GM18508 (cell line): ENCODE data around the gene BCAN.

Experiments
- ATAC-seq: cut with Tn5 transposase; IDR thresholded peaks from one replicate; pipeline ENCODE4 v1.9.1; 2021; ENCODE audit warnings: moderate number of reproducible peaks; ENCODE audit not compliant: insufficient read depth, unreplicated experiment

The BCAN gene

DNA sequence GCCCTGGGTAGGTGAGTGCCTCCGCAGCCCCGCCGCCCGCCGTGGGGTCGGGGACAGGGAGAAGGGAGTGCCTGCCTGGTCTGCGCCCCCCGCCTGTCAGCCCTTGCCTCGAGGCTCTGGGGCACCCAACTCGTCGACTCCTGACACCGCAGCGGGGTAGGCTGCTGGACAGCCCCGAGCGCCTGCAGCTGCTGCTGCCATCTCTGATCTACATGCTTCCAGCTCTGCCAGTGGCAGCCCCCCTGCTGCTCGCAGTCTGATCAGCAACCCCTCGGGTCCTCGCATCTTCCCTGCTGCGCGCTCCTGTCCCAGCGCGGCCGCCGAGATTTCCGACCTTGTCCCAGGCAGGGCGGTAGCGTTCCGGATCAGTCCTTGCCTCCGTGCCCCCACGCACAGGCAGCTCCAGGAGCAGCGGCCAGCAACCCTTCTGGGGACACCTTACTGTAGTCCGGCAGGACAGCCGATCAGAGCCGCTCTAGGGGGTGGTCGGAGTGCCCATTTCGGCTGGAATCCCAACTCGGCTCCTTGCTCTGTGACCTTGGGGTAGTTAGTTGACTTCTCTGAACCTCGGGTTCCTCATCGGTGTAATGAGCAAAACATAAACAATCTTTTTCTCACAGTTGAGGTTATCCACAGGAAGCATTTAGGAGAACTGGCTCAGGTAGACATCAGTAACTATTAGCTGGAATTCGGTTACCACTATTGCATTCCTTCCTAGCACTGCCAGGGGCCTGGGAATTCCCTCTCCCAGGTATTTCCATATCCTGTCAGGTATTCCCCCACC is 540 bp downstream of the BCAN start:
- ATAC-seq: no peak

DNA sequence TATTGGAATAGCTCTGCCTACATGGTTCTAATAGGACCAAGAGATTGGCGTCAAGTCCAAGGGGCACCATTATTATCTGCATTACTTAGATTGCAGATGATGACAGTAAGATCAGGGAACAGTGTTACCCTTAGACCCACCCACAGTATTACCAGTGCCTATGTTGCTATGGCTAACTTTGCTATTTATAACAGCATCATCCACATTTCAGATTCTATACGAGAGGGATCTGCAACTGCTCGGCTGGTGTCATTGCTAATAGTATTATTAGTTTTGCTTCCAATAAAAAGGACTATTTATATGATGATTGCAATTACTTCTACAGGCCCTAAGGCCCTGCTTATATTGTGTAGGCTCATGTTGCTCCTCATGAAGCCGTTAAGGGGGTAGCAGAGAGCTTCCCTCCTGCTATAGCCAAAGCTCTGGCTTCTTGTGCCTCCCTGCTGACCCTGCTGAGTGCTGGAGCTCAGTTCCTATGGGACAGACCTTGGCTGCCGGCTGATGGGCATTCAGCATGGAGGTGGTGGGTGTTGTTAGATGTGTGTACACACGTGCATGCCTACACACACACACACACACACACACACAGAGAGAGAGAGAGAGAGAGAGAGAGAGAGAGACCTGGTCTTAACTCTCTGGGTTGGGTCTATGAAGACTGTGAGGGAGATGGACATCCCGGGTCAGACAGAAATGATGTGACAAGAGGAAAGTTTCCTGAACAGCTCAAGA is 1.3 kb downstream of the BCAN start:
- ATAC-seq: no peak

- ATAC-seq: no peak
These were observed 1.8 kb downstream of the BCAN start for GRCh38 chr1:156643778-156644092.

GRCh38 chr1:156644146-156644545 is 2.2 kb downstream of the BCAN start:
- ATAC-seq: no peak

- ATAC-seq: no peak
These were observed 2.7 kb downstream of the BCAN start for GRCh38 chr1:156644640-156645039.

- no peak for ATAC-seq
These were observed 3.1 kb downstream of the BCAN start for GRCh38 chr1:156645056-156645455.

DNA sequence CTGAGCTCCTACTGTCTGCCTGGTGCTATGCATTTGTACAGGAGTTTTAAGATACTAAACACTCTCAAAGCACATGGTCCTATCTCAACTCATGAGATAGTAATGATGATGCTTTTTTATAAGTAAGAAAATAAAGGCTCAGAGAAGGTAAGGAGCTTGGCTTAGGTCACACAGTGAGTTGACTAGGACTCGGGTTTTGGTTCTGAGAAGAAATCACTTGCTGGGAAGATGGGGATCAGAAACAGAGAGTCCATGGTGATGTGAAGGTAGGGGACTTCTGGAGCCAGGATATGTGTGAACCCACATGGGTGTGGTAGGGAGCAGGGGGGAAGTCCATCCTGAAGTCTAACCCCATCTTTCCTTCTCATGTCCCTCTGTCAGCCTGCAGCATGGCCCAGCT is 3.7 kb downstream of the BCAN start:
- no peak for ATAC-seq

DNA sequence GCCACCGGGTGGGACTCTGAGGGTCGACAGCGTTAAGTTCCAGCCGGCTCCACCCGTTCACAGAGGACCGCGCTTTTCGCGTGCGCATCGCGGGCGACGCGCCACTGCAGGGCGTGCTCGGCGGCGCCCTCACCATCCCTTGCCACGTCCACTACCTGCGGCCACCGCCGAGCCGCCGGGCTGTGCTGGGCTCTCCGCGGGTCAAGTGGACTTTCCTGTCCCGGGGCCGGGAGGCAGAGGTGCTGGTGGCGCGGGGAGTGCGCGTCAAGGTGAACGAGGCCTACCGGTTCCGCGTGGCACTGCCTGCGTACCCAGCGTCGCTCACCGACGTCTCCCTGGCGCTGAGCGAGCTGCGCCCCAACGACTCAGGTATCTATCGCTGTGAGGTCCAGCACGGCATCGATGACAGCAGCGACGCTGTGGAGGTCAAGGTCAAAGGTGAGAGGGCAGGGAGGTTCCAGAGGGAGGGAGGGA is 4.9 kb downstream of the BCAN start:
- no peak for ATAC-seq

- ATAC-seq: no peak
These were observed 5.4 kb downstream of the BCAN start for GRCh38 chr1:156647351-156647750.

GRCh38 chr1:156648496-156648895 is 6.6 kb downstream of the BCAN start:
- no peak for ATAC-seq

DNA sequence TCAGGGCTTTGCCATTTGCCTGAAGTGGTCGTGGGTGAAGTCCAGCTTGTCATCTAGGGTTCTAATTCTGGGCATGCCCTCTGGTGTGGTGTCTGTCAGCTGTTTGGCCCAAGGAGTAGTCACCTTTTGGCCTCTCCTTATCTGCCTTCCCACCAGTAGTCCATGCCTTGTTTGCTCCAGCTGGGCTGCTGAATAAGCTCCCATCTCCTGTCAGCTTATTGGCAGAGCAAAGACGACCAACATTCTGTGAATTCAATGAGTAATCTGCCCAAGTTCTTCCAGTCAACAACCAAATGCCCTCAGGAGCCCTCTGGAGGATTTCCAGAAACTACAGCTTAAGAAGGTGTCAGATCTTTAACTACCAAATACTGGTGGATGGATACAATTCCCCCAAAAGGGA is 7.0 kb downstream of the BCAN start:
- ATAC-seq: no peak

GRCh38 chr1:156652131-156652991 is 10.4 kb downstream of the BCAN start:
- ATAC-seq: no peak

DNA sequence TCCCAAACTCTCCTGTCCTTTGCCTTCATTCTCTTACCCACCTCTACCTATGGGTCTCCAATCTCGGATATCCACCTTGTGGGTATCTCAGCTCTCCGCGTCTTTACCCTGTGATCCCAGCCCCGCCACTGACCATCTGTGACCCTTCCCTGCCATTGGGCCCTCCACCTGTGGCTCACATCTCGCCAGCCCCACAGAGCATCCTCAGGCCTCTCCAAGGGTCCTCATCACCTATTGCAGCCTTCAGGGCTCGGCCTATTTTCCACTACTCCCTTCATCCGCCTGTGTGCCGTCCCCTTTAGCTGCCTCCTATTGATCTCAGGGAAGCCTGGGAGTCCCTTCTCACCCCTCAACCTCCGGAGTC is 11.1 kb downstream of the BCAN start:
- ATAC-seq: no peak

DNA sequence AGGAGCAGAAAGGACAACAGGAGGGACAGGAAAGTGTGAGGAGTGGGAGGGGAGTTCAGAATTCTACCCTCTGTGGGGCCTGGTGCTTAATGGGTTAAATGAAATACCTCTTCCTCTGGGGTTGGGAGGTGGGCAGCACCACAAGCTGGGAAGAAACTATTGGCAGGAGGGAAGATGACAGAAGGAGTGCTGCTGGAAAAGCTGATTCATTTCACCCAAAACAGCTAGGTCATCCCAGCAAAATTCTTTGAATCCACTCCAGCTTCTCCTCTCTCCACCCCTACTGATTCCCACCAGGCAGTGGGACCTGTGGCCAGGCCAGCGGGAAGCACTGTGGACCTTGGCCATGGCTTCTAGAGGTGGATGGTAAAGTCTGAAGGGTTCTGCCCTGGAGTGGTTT is 12.8 kb downstream of the BCAN start:
- no peak for ATAC-seq

DNA sequence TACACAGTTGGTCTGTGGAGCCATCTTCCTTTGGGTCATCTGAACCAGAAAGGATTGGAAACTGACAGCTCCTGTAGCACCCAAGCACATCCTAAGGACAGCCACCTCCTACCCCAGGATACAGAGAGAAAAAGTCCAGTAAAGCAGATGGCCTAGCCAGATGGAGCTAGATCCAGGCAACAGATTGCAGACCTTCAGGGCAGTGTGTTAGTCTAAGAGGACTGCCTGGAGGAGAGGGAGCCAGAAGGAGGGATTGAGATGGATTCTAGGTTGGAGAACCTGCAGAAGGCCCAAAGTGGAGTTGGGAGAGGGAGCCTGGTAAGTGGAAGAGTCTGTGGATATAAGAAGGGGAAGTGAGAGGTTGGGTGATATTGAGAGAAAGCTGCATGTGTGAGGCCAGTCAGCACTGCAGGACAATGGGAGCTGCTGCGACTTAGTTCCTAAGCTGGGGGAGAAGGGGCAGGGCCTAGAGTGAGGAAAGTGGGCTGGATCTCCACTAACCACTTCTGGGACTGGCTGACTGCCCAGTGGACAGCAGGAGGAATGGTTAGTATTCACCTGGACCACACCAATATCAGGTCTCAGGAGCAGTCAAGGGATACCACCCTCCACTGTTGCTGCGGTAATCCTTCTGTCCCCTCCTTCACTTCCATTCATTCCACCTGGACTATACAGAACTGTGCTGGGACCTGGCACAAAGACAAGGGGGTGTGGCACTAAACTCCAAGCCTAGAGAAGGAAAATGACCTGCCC is 13.4 kb downstream of the BCAN start:
- ATAC-seq: no peak

DNA sequence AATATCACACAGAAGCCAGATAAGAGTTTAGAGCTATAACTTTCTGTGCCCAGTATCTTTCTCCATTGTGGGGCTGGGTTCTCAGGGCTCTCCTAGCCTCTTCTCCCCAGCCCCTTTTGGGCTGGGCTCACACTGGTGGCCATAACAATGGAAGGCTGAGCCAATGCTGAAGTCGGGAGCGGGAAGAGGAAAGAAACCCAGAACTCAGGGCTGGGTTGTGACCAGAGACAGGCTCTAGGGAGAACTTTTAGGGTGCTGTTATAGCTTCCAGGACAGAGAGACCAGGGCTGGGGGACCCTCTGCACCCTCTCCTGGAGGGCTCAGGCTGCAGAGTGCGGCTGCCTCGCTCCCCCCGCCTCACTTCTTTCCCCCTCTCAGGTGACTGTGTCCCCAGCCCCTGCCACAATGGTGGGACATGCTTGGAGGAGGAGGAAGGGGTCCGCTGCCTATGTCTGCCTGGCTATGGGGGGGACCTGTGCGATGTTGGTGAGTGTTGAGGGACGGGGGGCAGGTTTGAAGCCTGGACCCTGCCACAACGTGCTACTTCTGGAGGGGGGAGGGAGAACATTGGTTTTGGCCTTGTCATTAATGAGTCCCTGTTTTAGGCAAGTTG is 14.1 kb downstream of the BCAN start:
- ATAC-seq: no peak

DNA sequence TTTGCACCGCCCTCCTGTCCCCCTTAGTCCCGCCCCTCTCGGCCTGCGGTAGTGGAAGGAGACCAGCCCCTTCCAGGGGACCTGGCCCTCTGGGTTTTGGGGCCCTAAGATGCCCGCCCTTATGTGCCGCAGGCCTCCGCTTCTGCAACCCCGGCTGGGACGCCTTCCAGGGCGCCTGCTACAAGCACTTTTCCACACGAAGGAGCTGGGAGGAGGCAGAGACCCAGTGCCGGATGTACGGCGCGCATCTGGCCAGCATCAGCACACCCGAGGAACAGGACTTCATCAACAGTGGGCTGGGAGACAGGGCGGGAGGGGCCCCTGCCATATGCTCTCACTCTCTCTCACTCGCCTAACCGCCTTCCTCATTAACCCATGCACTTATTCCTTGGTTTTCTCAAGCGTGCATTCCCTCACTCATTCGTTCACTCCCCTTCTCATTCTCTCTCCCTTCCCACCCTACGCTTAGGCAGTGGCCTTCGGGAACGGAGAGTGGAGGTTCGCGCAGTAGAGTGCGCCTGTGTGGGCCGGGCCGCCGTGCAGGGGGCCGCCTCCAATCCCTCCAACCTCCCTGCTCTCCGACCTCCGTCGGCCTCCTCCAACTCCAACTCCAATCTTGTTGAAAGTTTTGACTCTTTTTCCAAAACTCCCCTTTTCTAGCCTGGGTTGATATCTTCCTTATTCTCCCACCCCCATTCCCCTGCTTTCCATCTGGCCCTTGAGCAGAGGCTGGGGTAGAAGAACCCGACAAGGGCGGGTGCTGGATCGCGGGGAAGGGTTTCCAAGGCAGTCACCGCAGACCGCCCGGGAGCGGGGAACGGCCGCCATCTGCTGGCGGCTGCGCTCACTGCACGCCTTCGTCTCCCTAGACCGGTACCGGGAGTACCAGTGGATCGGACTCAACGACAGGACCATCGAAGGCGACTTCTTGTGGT is 15.2 kb downstream of the BCAN start:
- ATAC-seq: no peak

GRCh38 chr1:156657741-156658319 is 15.9 kb downstream of the BCAN start:
- no peak for ATAC-seq

GRCh38 chr1:156658496-156658895 is 16.6 kb downstream of the BCAN start:
- no peak for ATAC-seq
